Ascending aorta (tissue), 2 donors: ENCODE results near the gene CNTNAP2. TPM values are rescaled to one million over a fixed set of nuclear protein-coding genes. Genes with fewer than 3 reads are reported as not detected.
"Not testable (repeated sequence)": the region's sequence is repeated elsewhere in the genome, so short reads cannot be mapped to it uniquely, and the experiment has no call there.

Experiments
- DNase-seq, 2 donors: peaks; one replicate each; pipeline ENCODE4 v3.0.0-alpha.2; 2019; ENCODE audit warnings: low spot score in 2 of 2
- H3K27ac ChIP-seq, 2 donors: fragments of 200-600 bp; sonication (generic); one replicate each; pipeline ENCODE4 v1.5.1; 2016 to 2017; ENCODE audit warnings: mild to moderate bottlenecking in 1 of 2
- H3K27me3 ChIP-seq: fragments of 200-600 bp; sonication (generic); one replicate; pipeline ENCODE4 v1.5.1; 2017
- H3K36me3 ChIP-seq, 2 donors: fragments of 200-600 bp; sonication (generic); one replicate each; pipeline ENCODE4 v1.5.1; 2016
- H3K4me1 ChIP-seq, 2 donors: fragments of 200-600 bp; sonication (generic); one replicate each; pipeline ENCODE4 v1.5.1; 2016 to 2017; ENCODE audit warnings: mild to moderate bottlenecking in 1 of 2
- H3K4me3 ChIP-seq, 2 donors: fragments of 200-600 bp; sonication (generic); one replicate each; pipeline ENCODE4 v1.5.1; 2016 to 2017; ENCODE audit warnings: mild to moderate bottlenecking in 1 of 2
- H3K9me3 ChIP-seq, 2 donors: fragments of 200-600 bp; sonication (generic); one replicate each; pipeline ENCODE4 v1.5.1; 2016
- CTCF ChIP-seq, 3 experiments: fragments of 200-600 bp in 2 of 3; fragments of 450-650 bp in 1 of 3; sonication (generic) in 2 of 3; IDR thresholded peaks; one replicate each; pipeline ENCODE4 v1.5.1; 2016 to 2019; ENCODE audit warnings: antibody characterized with exemption in 3 of 3, mild to moderate bottlenecking in 1 of 3, moderate library complexity in 1 of 3
- intact Hi-C: fragments of 100-400 bp; cut with DNase I; formaldehyde crosslinking; loops from one replicate; pipeline ENCODE4 v1.15.1; 2023
- total RNA-seq: library from RNA; depleted of rRNA; stranded (reverse); fragments of >200 nt; gene quantifications from one replicate; pipeline ENCODE4 v1.1.0, GENCODE V29; 2016

Gene CNTNAP2
- total RNA-seq, 1 donor from 2014 or later = not detected

GRCh38 chr7:147777309-147777708 is 1660.7 kb downstream of the CNTNAP2 start:
- no peak for DNase-seq
- no peaks in the 10 kb centered on the region for H3K4me1 ChIP-seq
- no peaks in the 10 kb centered on the region for H3K36me3 ChIP-seq
- H3K4me3 ChIP-seq = no peak overlapping the region
- H3K27ac ChIP-seq = no peak overlapping the region
- no peaks in the 10 kb centered on the region for H3K9me3 ChIP-seq
- H3K27me3 ChIP-seq = no peaks in the 10 kb centered on the region
- intact Hi-C loops = no loop called here
- no peak for TF ChIP-seq CTCF (IDR thresholded peaks at IDR 0.05)

GRCh38 chr7:147779949-147780348 is 1663.3 kb downstream of the CNTNAP2 start:
- no peaks in the 10 kb centered on the region for H3K36me3 ChIP-seq
- TF ChIP-seq CTCF (IDR thresholded peaks at IDR 0.05) = no peak
- intact Hi-C loops = no loop called here
- no peak overlapping the region for H3K27ac ChIP-seq
- DNase-seq = no peak
- H3K27me3 ChIP-seq = no peaks in the 10 kb centered on the region
- no peaks in the 10 kb centered on the region for H3K4me1 ChIP-seq
- no peak overlapping the region for H3K4me3 ChIP-seq
- H3K9me3 ChIP-seq = no peaks in the 10 kb centered on the region

- Histone ChIP-seq H3K27me3 (no peaks in the 10 kb centered on the region), H3K4me1 (no peaks in the 10 kb centered on the region), H3K9me3 (no peaks in the 10 kb centered on the region), H3K36me3 (no peaks in the 10 kb centered on the region), H3K27ac (no peak overlapping the region), H3K4me3 (no peak overlapping the region)
- TF ChIP-seq CTCF (IDR thresholded peaks at IDR 0.05) = no peak
- DNase-seq = no peak
- intact Hi-C loops = no loop called here
These were observed 1680.0 kb downstream of the CNTNAP2 start for GRCh38 chr7:147796581-147796980.

- no peak overlapping the region for H3K4me3 ChIP-seq
- H3K27me3 ChIP-seq = no peaks in the 10 kb centered on the region
- H3K36me3 ChIP-seq = no peaks in the 10 kb centered on the region
- H3K27ac ChIP-seq = no peak overlapping the region
- DNase-seq = no peak
- TF ChIP-seq CTCF (IDR thresholded peaks at IDR 0.05) = no peak
- intact Hi-C loops = no loop called here
- H3K9me3 ChIP-seq = no peaks in the 10 kb centered on the region
- H3K4me1 ChIP-seq = no peaks in the 10 kb centered on the region
These were observed 1681.4 kb downstream of the CNTNAP2 start for GRCh38 chr7:147798001-147798400.

- H3K9me3 ChIP-seq, H3K27ac ChIP-seq, DNase-seq, H3K36me3 ChIP-seq, H3K4me3 ChIP-seq, intact Hi-C loops, H3K27me3 ChIP-seq, H3K4me1 ChIP-seq: not testable (repeated sequence)
These were observed 1685.2 kb downstream of the CNTNAP2 start for GRCh38 chr7:147801762-147802161.

- Histone ChIP-seq H3K36me3 (no peaks in the 10 kb centered on the region), H3K27me3 (no peaks in the 10 kb centered on the region), H3K4me1 (no peaks in the 10 kb centered on the region), H3K4me3 (no peak overlapping the region), H3K27ac (no peak overlapping the region), H3K9me3 (no peaks in the 10 kb centered on the region)
- intact Hi-C loops = no loop called here
- no peak for DNase-seq
- TF ChIP-seq CTCF (IDR thresholded peaks at IDR 0.05) = no peak
These were observed 1686.5 kb downstream of the CNTNAP2 start for GRCh38 chr7:147803151-147803550.
